ENCODE measurements around the gene SERPINI1. TPM values are rescaled to one million over a fixed set of nuclear protein-coding genes. Genes with fewer than 3 reads are reported as not detected.

Gene SERPINI1
- polyA plus RNA-seq, 3 donors, result 25.7 to 48.2 (median 45.9) TPM

DNA sequence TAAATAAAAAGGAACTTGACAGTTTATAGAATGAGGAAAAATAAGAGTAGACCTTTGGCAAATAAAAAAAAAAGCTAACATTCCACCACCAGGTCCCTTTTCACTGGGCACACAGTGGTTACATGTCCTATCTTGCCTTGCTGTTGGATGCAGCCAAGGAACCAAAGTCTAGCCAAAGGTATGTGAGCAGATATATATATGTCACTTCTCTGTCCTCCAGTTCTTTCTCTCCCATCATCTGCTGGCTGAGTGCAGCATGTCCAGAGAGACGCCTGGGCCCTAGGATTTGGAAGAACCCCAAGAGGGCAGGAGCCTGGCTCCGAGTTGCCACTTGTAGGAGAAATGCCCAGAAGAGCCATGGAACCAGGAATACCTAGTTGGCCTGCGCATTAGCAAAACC, 104.7 kb downstream of the SERPINI1 start:
- DNase-seq, result no peak

DNA sequence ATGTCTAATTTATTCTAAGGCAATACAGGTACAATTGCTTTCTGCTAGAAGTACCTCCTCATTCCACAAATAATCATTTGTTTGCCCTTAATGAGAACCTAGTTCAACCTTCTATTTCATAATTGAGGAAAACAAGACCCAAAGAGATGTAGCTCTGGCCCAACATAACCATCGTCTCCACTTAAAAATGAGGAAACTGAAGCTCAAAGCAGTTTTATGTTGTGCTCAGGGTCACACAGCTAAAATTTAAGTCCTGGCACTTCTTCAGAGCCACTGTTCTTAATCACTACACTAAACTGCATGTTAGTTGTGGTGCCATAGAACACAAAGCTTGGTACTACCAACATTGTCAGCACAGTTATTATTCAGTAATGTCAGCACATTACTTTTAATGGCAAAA, 108.0 kb downstream of the SERPINI1 start:
- no peak for DNase-seq

DNA sequence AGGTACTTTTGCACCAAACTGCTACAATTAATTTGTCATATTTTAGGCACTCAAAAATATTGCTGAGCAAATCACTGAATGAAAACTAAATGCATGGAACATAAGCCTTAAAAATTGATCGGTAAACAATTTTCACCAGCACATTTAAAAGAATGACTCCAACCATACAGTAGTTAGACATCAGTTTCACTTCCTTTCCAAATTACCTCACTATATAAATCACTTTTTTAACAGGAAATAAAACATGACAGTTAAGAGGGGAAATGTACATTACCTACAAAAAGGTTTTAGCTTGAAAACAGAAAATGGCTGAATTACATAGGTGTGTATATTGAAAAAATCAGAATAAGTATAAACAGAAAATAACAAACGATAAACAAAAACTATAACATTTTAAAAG, 108.4 kb downstream of the SERPINI1 start:
- DNase-seq, result no peak

DNA sequence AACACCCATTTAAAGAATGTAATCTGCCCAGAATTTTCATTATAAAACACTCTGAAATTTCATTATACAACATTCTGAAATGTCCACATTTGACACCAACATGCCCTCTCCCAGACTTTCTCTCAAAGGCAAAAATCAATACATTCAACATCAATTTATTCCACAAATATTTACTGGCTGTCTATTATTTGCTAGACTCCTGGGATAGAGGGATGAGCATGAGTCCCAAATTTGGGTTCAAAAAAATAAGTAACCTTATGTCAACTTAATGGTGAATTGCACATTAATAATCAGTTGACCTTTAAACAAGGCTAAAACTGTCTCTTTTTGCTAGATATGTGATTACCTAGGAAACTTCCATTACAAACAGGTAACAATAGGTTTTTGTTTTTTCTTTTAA, 109.0 kb downstream of the SERPINI1 start:
- no peak for DNase-seq

- no peak for DNase-seq
Measured at GRCh38 chr3:167851171-167851570, 115.7 kb downstream of the SERPINI1 start.

GRCh38 chr3:167851749-167852148, 116.2 kb downstream of the SERPINI1 start:
- no peak for DNase-seq

DNA sequence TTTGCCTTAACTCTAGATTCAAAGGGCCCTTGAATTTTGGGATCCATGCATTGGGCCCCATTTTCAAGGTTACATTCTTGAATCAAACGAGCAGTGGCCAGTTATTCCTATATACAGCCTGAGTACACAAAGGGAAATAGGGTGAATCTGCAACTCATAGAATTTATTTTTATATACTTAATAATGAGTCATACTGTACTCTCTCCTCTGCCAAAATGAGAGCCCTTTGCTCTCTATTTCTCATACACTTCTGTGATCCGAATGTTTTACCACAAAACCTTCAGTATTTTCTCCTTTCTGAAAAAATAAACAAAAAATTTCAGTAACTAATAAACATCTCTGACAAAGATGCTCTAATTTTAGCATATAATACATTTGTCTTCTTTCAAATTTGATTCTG, 116.7 kb downstream of the SERPINI1 start:
- no peak for DNase-seq

- no peak for DNase-seq
Measured at GRCh38 chr3:167854063-167854462, 118.5 kb downstream of the SERPINI1 start.

GRCh38 chr3:167854846-167855245, 119.3 kb downstream of the SERPINI1 start:
- DNase-seq, result no peak

GRCh38 chr3:167855306-167855705, 119.8 kb downstream of the SERPINI1 start:
- no peak for DNase-seq

GRCh38 chr3:167858865-167859264, 123.3 kb downstream of the SERPINI1 start:
- DNase-seq, result no peak

- DNase-seq, result no peak
Measured at GRCh38 chr3:167859610-167860009, 124.1 kb downstream of the SERPINI1 start.

DNA sequence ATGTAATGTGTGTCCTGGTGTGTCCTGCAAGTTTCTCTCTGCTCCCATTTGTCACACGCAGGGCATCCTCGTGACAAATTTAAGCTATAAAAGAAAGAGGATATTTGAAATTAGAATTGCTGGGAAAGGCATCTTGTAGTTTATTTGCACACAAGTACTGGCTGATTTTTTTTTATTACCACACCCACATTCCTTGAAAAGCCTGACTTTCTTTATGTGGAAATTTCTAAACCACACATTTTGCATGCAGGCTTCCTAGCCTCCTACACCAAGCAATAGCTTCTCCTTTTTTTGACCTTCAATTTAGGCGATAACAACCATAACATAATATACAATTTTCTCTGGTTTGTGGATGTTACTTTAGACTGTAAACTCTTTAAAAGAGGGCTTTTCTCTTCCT, 126.1 kb downstream of the SERPINI1 start:
- DNase-seq, result no peak

- DNase-seq, result no peak
Measured at GRCh38 chr3:167862104-167862730, 126.7 kb downstream of the SERPINI1 start.

DNA sequence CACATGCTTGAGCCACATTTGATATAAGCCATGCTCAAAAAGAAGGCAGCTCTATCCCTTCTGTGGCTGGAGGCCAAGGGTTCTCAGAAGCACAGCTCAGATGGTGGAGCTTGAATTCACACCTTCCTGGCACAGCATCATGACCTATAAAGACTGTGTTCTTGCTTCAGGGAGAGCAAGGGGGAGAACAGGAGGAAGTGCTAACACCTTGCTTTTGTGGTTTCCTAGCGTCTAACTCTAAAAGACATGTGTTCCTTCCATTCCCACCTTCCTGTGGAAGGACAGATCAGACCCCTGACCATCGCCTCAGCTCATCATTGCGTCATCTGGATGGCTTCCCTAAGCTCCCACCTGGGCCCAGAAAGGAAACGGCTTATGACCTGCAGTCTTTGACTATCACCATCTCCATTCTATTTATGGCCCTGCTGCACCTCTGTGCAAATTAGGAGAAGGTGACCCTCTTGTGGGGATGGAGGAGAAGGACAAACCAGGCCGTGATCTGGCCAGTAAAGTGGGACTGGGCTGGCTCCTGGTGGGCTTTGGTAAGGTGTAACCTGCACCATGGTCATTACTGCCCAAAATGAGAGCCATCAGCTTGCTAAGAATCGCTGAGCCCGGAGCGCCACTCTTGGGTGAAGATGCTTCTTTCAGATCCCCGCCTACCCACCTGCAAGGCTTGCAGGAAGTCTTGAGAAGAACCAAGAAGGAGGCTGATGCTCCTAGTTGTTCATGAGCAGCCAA, 128.5 kb downstream of the SERPINI1 start:
- DNase-seq, result no peak

DNA sequence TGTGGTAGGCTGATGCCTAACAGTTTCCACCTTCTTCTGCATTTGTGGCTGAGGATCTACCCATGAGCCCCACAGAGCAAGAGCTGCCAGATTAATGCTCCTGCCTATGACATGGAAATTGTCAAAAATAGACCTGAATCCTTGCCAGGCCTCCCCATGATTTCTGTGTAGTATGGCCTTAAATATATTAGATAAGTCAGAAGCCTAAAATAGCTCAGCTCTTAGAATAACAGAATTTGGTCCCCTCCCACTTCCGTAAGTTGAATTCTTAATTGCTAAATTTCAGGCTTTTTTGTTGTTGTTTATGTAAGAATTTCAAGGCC, 129.0 kb downstream of the SERPINI1 start:
- DNase-seq, result no peak

DNA sequence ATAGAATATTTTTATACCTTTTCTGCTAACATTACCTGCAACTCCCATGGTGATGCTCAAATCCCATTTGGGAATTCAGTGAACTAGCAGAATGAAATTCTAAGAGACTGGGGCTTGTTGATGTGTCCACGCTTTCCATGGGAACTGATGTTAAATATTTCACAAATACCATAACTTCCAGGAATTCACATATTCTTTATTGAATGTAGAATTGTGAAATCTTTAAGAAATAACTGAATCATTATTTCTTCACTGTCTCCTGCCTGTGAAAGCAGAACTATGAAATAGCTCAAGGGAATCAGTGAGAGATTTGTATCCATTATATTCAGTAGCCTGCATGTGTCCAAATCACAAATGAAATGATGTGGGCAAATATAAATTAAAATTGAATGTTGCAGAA, 130.8 kb downstream of the SERPINI1 start:
- no peak for DNase-seq

GRCh38 chr3:167867981-167868380, 132.5 kb downstream of the SERPINI1 start:
- no peak for DNase-seq

- DNase-seq, result no peak
Measured at GRCh38 chr3:167870181-167870580, 134.7 kb downstream of the SERPINI1 start.

GRCh38 chr3:167870759-167871158, 135.2 kb downstream of the SERPINI1 start:
- no peak for DNase-seq

GRCh38 chr3:167872032-167872431, 136.5 kb downstream of the SERPINI1 start:
- no peak for DNase-seq

DNA sequence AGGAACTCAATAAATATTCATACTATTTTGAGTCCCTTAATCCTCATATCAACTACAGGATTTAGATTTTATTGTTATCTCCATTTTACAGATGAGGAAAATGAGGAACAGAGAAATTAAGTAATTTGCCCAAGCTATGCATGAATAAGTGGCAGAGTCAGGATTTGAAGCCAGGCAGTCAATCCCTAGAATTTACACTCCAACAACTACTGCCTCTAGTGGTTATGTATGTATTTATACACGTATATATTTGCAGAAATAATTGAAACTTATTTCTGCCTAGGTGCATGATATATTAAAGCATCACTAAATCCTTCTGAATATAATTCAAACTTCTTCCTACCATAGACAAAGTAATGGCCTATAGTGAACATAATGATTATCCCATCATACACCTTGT, 137.4 kb downstream of the SERPINI1 start:
- no peak for DNase-seq

GRCh38 chr3:167874671-167875372, 139.3 kb downstream of the SERPINI1 start:
- no peak for DNase-seq

Data from renal pelvis (tissue), 4 donors.